G401 (cell line): ENCODE data around the gene A3GALT2. TPM values are rescaled to one million over a fixed set of nuclear protein-coding genes. Genes with fewer than 3 reads are reported as not detected.

Source experiments
- DNase-seq: peaks from one replicate; pipeline ENCODE4 v3.0.0-alpha.2; 2015; ENCODE audit warnings: low spot score
- in situ Hi-C: cut with HindIII; loops from 2 replicates; pipeline ENCODE4 v1.10.0; 2016; ENCODE audit warnings: low sequenced_read_pairs, mixed read lengths
- total RNA-seq: library from RNA; depleted of rRNA; stranded (reverse); fragments of >200 nt; shearing (Covaris generic); gene quantifications from 2 replicates; pipeline ENCODE4 v1.2.3, GENCODE V29; 2014

Gene A3GALT2
- total RNA-seq, 1 experiment from 2014 or later: not detected

DNA sequence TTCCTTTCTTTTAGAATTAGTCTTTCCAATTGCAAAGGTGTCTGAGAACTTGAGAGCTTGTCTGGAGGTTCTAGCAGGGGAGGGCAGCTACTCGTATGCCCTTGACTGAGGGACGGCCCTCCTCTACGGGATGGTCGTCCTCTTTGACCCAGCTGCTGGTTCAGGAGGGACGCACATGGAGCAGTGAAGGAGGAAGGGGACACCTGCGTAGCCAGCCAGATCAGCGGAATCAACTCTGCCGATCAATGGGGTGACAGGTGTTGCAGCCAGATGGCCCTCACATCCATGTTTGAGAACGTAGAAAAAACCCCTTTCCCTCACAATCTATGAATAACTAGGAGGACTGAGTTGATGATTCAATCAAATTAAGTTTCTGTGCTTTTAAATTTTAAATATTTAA lies 15.7 kb upstream of the A3GALT2 start:
- peak; percentile 66 for DNase-seq
- in situ Hi-C loops: no loop called here

DNA sequence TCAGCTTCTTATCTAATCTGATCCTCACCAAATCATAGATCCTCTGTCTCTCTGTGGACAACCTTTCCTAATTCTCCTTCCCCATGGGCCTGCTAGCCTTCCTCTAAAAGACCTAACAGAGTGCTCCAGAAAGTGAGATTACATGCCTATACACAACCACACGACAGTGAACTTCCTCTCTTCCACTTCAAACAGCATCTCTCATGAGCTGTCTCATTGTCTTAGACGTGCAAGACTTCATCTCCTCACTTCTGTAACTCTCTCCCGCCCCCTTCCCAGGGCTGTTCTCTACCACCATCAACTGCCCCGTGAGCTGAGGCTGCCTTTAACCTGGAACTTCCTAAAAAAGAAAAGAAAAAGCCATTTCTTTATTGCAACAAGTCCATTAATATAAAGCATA lies 14.1 kb upstream of the A3GALT2 start:
- DNase-seq: no peak
- in situ Hi-C loops: no loop called here

GRCh38 chr1:33334081-33334552 lies 13.2 kb upstream of the A3GALT2 start:
- in situ Hi-C loops: no loop called here

GRCh38 chr1:33332881-33333280 lies 12.0 kb upstream of the A3GALT2 start:
- peak; percentile 74 for DNase-seq
- in situ Hi-C loops: no loop called here

More at GRCh38 chr1:33334081-33334552, 13.2 kb upstream of the A3GALT2 start:
- DNase-seq: peak; percentile 80

DNA sequence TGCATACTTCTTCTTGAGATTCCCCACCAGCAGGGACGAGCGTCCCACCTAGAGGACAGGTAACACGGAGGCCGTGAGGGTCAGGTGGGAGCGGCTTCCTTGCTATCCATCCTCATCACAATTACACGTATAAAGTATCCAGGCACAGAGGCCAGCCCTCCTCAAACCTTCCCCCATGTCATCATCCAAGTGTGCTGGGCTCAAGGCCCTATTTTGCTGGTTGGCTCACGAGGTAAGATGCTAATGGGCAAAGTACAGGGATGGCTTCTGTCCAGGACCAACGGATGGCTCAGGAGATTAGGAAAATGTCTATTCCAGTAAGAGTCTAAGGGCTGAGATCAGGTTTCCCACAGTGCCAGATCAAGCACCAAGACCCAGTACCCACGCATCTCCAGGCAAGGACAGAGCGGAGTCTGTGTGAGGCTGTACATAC lies 11.5 kb upstream of the A3GALT2 start:
- peak; percentile 84 for DNase-seq
- in situ Hi-C loops: no loop called here

DNA sequence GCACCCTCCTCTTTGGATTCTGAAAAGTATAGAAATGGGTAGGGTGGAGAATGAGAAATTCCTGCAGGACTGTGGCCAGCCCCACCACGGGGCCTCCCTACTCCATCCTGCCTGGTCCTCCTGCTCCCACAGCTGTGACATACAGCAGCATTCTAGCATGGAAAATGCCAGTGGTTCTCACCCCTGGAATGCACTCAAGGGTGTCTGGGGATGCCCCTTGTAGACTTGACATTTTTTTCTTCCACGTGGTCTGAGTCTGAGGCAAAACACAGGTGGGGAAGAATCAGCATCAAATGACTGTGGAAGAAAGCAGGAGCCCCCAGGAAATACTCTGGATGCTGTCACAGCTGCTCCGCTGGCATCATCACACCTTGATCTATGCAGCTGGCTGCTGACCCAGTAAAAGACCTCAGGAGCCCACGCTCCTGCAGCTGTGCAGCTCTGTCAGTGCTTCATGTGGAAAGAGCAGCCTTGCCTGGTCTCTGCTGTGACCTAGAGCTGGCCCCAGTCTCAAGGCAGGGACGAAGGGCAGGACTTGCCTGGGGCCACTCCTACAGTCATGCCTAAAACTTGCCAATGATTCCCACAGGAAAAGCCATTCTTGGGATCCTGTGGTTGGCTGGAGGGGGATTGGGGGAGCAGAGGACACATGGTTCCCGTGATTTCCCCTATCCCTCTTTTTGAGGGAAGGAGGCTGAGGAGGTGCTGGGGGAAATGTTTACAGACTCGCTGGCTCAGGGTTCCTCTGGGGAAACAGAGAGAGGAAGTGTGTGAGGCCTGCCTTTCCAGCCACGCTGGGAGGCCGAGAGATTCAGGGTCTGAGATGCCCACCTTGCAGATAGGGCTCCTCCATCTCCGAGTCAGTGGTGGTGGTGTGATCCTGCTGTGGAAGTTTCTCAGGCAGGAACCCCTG lies 10.8 kb upstream of the A3GALT2 start:
- no peak for DNase-seq
- in situ Hi-C loops: no loop called here

DNA sequence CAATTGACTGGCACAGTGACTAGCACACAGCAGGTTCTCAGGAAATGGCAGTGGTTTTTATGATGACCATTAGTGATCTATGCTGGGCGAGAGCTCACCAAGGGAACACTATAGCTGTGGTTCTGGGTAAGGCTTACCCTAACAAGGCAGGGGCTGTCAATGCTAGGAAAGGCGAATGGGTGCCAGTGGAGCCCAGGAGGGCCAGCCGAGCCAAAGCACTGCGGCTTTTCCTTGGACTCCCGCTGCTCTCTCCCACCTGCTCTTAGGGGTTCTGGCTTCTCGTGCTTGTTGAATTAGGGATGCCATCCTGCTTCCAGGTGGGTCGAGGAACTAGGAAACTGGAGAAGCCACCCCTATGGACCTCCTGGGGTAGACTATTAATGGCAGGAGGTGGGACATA lies 10.0 kb upstream of the A3GALT2 start:
- in situ Hi-C loops: no loop called here
- no peak for DNase-seq

GRCh38 chr1:33330361-33330890 lies 9.5 kb upstream of the A3GALT2 start:
- no peak for DNase-seq
- in situ Hi-C loops: no loop called here

GRCh38 chr1:33329600-33330305 lies 8.9 kb upstream of the A3GALT2 start:
- in situ Hi-C loops: no loop called here
- DNase-seq: no peak

- DNase-seq: no peak
Observed at GRCh38 chr1:33328817-33329216, 7.9 kb upstream of the A3GALT2 start.

DNA sequence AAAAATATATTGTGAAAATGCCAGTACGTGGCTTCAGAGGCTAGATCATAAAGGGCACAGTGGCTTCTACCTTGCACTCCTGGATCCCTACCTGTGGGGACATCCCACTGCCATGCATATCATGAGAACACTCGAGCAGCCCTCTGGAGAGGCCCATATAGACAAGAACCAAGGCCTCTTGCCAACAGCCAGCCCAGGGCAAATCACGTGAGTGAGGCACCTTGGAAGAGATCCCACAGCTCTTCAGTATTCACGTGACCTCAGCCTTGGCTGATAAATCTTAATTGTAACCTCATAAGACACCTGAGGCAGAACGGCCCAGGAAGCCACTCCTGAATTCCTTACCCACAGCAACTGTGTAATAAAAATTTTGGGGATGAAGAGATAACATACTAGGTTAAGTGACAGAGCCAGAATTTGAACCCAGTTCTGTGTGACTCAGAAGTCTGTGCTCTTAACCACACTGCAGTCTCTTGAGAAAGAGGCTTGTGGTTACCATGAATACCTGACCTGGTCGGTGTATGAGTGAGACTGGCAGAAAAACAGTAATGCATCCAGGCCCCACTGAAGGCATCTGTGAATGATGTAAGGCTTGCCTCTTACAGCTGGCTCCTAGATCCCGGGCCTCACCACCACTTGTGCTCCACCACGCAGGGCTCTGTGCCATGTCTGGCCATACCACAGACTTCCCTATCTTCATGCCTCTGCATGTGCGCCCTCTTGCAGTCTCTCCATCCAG lies 6.9 kb upstream of the A3GALT2 start:
- DNase-seq: peak; percentile 80
- in situ Hi-C loops: no loop called here

More at GRCh38 chr1:33328817-33329216, 7.9 kb upstream of the A3GALT2 start:
- in situ Hi-C loops: no loop called here

DNA sequence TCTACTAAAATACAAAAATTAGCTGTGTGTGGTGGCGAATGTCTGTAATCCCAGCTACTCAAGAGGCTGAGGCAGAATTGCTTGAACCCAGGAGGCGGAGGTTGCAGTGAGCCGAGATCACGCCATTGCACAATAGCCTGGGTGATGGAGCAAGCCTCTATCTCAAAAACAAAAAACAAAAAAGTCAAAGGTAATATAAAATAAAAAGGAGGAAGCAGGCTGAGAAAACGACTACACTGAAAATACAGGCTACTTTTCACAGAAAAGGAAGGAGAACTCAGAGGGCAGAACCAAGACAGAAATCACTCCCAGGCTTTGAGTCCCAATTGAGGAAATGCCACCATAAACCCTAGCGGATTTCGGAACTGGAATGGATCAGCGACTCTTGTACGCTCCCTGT lies 5.9 kb upstream of the A3GALT2 start:
- no peak for DNase-seq
- in situ Hi-C loops: no loop called here

DNA sequence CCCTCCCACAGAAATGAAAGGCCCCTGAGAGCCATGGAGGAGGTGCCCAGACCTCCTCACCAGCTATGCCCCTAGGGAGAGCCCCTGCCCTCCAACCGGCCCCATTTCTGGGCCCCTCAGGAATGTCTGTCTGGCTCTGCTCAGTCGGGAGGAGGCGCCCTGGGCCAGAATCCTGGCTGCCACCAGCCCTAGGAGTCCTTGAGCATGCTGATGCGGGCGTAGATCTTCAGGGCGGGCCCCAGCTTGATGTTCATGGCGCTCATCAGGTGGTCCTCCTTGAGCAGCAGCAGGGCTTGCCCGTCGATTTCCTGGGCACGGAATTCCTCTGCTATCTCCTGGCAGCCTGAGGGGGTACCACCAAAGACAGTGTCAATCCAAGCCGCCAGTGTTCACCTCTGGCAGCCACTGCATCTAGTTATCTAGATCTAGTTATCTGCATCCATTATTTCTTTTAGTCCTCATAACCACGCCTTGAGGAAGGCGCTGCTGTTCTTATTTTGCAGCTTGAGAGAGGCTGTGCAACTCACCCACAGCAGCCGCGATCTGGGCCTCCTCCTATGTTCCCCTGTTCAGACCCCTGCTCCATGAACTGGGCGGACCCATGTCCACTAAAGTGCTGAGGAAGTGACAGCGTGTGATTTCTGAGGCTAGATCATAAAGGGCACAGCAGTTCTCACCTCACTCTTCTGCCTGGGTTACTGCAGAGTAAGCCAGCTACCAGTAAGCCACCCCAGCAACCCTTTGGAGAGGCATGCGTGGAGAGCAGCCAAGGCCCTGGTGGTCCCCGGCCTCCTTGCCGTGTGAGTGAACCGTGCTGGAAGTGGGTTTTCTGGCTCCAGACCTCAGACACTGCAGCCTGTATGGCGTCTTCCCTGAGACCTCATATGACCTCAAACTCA lies 4.0 kb upstream of the A3GALT2 start:
- in situ Hi-C loops: no loop called here

DNA sequence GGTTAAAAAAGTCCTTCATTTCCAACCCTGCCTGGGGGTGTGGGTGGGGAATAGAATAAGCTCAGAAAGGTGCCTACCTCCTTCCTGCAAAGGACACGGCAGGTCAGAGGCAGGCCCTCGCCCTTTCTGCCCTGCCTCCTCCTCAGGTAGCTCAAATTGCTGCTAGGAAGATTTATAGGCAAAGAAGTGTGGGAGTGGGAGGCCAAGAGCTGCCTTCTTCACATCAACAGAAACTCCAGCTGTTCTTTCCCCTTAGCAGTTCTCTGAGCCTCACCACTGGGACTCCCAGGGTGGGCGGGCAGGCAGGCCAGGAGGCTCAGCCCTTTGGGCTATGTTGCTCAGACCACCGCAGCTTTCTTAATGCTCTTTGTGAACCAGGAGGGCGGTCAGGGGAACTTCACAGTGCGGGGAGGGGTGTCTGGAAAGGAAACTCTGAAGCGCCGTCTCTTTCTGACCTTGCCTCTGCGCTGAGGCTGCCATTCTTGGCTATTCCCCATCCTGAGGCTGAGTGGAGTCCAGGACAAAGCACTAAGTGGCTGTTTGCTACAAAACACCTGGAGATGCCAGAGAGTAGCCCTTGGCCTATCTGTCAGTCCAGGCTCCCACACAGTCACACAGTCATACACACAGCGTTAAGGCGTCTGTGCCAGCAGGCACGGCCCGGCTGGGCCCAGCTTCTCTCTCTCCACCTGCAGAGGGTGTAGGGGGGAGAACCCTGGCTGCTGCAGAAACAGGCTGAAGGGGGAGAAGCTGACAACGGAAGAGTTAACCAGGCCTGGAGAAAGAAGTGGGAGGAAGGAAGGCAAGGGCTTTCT lies 3.0 kb upstream of the A3GALT2 start:
- in situ Hi-C loops: no loop called here
- no peak for DNase-seq

More for the DNA sequence above, 4.0 kb upstream of the A3GALT2 start:
- no peak for DNase-seq

DNA sequence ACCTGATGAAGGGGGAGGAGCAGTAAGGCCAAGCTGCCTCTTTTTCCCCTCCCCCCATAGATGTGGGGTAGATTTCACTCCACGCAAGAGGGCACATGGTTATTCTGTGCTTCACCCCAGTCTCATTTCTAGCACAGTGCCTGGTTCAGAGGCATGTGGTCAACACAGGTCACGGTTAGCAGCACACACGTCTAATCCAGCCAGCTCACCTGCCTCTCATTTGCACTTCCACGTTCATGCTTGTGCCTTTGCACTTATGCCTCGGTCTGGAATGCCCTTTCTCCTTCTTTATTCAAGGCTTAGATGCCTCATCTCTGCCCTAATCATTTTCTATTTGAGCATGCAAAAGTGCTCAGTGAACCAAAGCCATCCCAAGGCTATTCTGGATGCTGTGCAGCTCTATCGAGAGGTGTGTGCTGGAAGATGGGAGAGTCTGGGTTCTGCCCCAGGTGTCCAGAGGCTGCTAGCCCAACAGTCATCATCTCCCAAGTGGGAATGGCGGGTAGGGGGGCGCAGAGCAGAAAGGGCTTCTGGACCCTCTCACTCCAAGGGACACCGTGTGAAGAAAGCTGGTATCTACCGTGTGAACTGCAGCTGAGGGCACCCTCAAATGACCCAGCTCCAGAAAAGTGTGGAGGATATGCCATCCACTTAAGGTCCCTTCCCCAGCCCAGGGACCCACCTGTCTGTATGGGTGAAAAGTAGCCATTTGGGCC lies 2.1 kb upstream of the A3GALT2 start:
- DNase-seq: no peak
- in situ Hi-C loops: no loop called here

DNA sequence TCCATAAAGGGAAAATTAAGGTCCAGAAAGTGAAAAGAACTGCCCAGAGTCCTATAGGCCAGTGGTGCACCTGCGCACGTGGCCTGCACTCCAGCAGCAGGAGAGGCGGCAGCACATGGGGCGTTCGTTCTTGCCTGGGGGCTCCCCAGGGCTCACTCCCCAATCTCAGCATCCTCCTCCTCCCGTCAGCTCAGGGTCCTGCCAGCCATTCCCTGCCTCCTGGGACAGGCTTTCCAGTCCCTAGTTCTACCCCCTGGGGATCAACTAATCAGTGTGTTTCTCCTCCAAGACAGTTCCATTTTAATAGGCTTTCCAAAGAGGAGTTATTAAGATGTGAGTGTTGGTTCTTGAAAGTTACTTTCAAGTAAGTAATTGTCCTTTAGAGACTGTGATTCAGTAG lies 1.2 kb upstream of the A3GALT2 start:
- in situ Hi-C loops: no loop called here
- DNase-seq: no peak

DNA sequence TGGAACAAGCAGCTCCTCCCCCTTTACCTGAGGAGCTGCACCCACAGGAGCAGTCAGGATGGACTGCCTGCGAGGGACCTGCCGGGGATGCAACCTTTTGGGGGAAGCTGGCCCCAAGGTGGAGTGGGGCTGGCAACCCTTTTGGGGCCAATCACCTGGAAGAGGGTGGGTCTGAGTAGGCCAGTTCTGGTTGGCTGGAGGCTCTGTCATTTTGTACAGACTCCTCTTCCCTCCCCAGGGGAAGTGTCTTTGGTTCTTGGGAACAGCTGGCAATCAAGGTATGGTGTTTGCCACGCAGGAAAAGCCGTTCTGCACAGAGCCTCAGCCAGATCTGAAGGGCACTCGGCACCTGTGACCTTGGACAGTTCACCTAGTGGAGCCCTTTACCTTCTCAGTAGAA lies 280 bp upstream of the A3GALT2 start:
- in situ Hi-C loops: no loop called here
- DNase-seq: no peak
